Breast epithelium (tissue), 3 donors: Measurements from ENCODE around the gene ST7.

Source experiments
- CTCF ChIP-seq, 3 donors: fragments of 450-650 bp; IDR thresholded peaks; one replicate each; pipeline ENCODE4 v1.5.1; 2016 to 2017; ENCODE audit warnings: antibody characterized with exemption in 3 of 3, mild to moderate bottlenecking in 3 of 3, moderate library complexity in 3 of 3
- POLR2A ChIP-seq: fragments of 450-650 bp; IDR thresholded peaks from one replicate; pipeline ENCODE4 v1.6.1; 2016; ENCODE audit warnings: antibody characterized with exemption, mild to moderate bottlenecking, moderate library complexity
- POLR2AphosphoS5 ChIP-seq, 3 donors: sonication (generic); formaldehyde crosslinking; IDR thresholded peaks; one replicate each; pipeline ENCODE4 v1.6.1; 2017; ENCODE audit warnings: antibody characterized with exemption in 3 of 3

GRCh38 chr7:117091721-117092120, 138.4 kb downstream of the ST7 start:
- TF ChIP-seq POLR2AphosphoS5 (IDR thresholded peaks at IDR 0.05) (no peak), CTCF (IDR thresholded peaks at IDR 0.05) (no peak), POLR2A (no peak)
